GM18517 (cell line): ENCODE data around the gene LOXHD1.

Experiments
- ATAC-seq: cut with Tn5 transposase; IDR thresholded peaks from one replicate; pipeline ENCODE4 v1.9.1; 2021; ENCODE audit warnings: mild to moderate bottlenecking, moderate library complexity; ENCODE audit not compliant: unreplicated experiment

The LOXHD1 gene

DNA sequence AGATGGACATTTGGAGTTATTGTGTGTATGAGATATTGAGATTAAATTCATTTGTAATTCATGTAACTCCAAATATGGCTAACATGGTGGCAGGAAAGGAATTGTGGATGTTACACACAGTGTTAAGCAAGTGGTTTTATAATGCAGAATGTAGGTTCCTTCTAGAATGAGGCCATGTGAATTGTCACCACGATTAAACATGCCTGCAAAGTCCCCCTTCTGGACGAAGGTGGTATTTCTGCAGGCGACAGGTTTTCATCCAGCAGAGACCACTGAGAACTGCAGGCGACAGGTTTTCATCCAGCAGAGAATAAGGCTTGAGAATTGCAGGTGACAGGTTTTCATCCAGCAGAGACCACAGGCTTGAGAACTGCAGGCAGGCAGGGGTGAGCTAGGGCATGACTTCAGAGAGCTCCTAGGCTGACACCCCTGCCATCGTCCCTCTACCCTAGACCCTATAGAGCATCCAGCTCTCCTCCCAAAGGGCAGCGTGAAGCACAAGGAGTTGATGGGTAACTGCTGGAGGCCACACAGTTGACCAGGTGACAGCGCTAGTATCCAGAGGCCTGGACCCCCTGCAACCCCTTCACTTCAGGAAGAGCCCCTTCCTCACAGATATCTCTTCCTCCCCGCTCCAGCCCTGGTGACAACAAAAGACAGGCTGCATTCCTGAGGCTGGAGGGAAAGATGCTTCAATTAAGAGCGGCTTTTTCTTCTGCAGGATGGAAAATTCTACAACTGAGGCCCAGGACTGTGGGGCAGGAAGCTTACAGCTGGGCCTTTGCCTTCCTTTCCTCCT is 175.8 kb downstream of the LOXHD1 start:
- ATAC-seq = no peak

DNA sequence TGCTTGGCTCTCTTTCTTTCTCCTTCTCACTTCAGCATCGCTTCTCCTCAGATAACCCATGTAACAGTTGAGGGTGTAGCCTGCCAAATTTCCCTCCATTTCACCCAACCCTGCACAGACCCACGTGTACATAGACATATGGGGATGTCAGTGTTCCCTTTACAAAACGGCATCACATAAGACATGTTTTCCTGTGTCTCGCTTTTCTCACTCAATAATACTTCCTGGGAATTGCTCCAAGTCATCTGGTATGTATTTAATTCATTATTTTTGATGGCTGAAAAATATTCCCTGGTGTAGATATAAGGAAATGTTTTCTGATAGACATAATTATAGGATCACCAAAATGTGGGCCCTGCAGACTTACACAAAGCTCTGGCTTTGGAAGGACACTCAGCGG is 176.8 kb downstream of the LOXHD1 start:
- ATAC-seq = no peak

DNA sequence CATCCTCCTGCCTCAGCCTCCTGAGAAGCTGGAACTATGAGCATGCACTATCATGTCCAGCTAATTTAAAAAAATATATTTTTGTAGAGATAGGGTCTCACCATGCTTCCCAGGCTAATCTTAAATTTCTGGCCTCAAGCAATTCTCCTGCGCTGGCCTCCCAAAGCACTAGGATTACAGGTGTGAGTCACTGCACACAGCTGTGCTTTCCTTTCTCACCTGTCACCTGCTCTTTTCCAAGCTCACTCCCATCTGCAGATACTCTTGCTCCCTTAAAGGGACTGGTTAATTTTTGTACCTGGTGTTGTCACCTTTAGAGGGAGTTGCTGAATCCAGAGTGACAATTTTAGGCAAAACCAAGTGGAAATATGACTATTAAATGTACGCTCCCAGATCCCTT is 178.2 kb downstream of the LOXHD1 start:
- no peak for ATAC-seq

DNA sequence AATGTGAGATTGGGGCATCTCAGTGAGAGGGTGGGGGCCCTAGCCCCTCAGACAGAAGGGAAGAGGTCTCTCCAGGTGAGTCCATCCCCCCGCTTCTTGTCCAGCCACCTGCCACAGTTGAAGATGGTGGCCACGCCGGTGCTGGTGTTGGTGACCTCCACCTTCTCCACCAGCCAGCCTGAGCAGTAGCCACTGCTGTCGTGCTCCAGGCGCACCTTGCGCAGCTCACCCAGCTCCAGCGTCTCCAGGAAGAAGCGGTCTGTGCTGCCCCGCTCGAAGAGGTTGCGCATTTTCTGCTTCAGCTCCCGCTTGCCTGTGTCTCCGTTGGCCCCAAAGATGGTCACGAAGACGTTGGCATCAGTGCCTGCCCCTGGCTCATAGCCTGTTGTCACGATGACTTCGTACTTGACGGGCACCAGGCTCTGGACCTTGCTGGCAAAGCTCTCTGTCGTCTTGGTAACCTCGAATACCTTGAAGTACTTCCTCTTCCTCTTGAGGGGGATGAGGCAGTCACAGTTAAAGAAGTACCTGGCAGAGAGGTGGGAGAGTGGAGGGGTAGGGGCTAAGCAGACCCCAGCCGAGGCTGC is 179.5 kb downstream of the LOXHD1 start:
- ATAC-seq = no peak

DNA sequence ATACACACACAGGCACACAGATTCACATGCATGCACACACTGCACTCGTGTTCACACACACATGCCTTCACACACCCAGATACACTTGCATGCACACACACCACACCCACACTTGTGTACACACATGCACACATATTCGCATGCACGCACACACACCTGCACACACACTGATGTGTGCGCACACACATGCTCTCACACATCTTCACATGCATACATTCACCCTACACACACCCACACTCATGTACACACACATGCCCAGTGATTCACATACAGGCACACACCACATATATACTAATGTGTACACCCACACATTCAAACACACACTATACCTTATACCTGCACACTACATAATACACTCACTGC is 181.6 kb downstream of the LOXHD1 start:
- no peak for ATAC-seq

DNA sequence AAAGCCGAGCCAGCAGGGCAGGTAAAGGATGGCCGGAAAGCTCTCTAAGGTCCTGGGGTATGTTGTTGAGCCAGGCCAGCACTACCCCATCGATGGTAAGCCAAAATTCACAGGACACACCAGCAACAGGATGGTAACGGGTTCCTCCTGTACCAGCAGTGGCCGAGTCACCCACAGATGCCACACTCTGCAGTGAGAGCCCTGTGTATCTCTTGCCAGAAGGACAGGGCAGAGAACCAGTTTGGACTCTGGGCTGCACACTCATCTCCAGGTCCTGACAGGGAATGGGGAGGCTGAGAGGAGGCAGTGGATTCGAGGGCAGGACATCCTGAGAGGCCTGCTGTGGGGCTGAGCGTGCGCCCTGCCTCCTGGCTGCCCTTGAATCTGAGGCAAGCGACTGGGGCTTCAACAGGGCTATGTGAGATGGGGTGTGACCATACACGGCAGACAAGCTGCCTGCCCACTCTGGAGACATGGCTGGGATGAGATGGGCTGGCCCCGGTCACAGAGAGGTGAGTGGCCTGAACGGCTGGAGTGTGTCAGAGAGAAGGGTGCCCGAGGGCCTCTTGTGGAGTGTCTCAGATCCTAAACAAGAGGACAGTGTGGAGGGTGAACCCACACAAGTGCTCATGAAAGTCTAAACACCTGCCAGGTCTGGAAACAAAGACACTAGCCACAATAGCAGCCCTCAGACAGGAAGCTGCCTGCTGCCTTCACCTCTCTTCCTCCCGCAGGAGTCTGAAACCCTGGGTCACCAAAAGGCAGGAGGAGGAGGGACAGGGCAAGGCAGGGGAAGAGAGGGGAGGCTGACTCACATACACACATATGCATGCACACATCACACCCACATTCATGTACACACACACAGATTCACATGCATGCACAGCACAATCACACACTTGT is 182.3 kb downstream of the LOXHD1 start:
- ATAC-seq = no peak

DNA sequence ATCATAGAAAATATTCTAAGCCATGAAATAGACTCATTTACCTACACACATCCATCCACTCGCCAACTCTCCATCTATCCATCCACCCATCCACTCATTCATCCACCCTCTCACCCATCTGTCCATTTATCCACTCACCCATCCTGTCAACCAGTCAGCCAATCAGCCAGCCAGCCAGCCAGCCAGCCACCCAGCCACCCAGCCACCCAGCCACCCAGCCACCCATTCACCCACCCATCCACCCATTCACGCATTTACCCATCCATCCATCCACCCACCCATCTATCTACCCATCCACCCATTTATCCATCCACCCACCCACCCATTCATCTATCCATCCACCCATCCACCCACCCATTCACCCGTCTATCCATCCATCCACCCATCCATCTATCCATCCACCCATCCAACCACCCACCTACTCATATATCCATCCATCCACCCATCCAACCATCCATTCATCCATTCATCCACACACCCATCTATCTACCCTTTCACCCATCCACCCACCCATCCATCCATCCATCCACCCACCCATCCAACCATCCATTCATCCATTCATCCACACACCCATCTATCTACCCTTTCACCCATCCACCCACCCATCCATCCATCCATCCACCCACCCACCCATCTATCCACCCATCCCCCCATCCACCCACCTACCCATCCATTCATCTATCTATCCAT is 185.1 kb downstream of the LOXHD1 start:
- no peak for ATAC-seq

DNA sequence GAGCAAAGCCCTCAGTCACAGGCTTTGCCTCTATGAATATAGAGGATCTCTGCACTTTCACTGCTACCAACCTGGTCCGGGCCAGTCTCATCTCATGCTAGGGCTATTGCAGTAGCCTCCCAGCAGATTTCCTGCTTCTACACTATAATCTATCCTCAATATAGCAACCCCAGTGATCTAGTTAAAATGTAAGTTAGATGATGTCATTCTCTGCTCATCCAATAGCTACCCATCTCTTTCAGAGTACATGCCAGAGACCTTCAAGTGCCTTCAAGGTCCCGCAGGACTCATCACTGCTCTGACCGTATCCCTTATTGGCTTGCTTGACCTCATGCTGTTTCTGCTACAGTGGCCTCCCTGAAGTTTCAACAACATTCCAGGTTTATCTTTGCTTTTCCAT is 186.3 kb downstream of the LOXHD1 start:
- no peak for ATAC-seq

DNA sequence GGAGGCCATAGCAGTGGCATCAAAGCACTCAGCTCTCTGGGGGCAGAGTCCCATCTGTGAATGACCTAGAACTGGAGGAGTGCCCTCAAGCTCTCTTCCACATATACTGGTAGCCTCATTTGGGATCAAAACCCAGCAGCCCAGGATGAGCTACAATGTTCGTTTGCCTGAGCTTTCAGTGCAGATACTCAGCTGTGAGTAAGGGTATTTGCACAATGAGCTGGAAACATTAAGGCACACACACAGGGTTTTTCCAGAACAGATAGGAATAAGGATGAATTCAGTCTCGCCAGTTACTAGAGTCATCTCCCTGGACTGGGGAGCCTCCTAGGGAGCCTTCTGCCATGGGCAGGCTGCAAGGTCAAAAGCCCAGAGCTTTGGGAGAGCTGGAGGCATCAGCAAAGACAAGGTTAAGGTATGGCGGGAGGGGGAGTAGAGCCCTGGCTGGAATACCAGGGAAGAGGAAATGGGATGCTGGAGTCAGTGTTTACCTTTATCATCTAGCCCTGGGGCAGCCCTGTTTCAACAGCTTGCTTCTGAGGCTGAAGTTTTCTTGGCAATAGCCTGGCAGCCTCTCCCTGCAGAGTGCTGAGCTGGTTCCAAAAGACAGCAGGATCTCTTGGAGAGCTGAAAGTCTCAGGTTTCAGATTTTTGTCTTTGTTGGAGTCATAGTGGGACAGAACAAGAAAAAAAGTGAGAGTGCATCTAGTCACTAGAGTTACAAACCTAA is 187.7 kb downstream of the LOXHD1 start:
- ATAC-seq = no peak

DNA sequence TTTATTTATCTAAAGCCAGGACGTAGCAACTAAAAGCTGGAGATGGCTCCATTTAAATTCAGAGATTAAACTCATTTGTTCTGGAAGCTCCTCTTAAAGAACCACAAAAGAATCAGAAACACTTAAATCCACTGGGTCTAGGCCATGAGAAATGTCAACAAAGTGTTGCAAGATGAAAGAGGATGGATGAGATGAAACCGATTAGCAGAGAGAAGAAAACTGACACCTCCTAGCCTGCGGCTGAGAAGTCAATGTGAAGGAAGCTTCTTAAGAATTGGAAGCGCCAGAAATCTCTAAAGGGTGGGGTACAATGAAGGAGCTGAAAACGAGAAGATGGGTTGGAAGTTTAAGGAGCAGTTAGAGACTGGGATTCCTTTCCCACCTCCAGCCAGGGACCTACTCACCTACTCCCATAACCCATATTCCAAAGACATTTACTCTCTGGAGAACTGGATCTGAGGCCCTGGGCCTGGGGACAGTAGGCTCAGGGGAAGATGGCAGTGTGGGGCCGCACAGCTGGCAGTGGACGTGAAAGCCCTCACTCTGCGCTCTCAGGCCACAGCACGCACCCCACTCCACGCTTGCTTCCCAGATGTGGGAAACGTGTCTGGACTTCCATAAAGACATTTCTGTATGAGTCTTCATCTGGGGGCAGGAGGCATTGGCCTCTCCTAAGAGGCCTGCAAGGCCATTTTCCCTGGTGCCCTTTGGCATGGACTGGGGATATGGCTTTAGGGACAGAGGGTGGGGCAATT is 188.4 kb downstream of the LOXHD1 start:
- no peak for ATAC-seq

DNA sequence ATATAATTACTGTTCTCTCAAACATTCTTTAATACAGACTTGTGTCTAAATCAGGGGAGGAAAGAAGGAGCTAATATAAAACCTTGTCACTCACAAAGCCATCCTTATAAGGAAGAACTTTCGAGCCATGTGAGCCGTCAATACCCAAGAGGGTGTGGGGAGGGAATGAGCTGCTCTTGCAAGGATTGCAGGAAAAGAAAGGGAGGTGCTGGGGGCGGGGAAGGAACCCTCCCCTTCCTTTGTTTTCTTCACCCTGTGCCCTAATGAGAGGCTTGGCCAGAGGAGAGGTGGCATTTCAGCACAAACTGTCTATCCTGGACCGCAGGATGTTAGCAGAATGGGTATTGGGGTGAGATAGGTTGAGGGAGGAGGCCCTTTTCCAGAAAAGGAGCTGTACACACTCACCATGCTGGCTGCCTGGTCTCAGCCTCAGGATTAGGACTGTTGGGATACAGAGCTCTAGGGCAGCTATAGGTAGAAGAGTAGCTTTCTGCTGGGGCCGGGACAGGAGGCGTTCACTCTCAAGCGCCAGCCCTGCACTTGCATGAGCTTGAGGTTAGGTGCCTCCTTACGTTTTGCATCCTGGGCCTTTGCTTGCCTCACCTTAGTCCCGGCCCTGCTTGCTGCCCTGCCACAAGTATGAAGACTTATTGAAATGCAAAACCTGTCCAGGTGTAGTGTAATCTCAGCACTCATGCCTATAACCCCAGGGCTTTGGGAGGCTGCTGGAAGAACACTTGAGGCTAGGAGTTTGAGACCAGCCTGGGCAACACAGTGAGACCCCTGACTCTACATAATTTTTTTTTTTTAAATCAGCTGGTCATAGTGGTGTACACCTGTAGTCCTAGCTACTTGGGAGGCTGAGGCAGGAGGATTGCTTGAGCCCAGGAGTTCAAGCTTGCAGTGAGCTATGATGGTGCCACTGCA is 190.5 kb downstream of the LOXHD1 start:
- ATAC-seq = no peak

DNA sequence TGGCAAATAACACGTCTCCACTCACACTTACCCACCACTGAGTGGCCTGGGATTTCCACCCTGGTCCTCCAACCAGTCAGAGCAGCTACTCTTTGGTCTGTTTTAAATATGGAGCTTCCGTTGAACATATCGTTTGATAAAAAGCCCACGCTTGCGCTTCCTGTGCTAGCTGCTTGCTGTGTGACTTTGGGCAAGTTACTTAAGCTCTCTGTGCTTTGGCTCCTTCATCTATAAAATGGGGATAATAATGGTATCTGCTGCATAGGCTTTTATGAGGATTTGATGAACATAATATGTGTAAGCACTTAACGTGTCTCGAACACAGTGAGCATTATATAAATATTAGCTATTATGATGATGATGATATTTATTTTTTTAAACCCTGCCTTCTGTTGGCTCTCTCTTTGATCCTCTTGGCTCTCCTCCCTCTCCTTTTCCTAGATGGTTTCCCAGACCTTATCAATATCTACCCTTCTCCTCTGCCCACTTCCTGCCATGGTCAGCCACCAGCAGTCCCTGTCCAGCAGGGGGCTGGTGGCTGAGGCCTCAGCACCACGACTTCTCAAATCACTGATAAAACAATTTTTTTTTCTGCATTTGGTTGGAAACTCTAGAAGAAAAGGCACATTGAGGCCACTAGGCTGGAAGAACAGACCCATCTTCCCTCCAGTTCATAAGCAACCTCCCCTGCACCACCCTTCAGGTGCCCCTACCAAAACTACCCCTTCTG is 191.9 kb downstream of the LOXHD1 start:
- ATAC-seq = no peak

DNA sequence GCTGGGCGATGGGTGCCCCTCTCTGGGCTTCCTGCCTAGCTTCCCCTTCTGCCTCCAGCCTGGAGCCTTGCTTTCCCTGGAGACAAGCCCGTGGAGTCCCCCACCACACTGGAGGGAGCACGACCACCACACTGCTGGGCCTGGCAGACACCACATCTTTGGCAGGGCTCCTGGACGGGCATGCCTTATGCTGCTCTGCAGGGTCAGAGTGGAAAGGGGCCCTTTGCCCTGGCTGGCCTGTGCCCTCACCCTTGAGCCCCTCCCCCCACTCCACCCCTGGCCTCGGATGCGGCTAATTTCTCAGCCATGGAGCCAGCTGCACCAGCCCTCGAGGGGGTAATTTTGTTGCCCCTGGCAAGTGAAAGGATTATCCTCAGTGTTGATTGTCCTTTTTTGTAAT is 194.5 kb downstream of the LOXHD1 start:
- ATAC-seq = no peak

DNA sequence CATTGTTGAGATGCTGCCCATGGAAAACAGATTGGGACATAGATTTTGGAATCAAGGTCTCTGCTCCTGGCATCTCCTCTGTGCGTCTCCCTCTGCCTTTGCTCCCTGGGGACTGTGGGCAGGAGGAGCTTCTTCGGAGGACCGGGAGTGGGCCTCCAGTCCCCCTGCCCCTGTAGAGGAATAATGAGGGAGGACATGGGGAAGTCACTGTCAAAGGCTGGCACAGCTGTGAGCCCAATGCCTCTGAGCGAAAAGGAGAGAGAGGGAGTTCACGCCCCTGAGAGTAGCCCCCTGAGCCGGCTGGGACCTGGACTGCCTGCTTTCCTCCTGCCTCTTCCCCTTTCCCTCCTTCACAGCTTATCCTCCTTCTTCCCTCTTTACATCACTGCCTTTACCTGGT is 195.0 kb downstream of the LOXHD1 start:
- no peak for ATAC-seq

DNA sequence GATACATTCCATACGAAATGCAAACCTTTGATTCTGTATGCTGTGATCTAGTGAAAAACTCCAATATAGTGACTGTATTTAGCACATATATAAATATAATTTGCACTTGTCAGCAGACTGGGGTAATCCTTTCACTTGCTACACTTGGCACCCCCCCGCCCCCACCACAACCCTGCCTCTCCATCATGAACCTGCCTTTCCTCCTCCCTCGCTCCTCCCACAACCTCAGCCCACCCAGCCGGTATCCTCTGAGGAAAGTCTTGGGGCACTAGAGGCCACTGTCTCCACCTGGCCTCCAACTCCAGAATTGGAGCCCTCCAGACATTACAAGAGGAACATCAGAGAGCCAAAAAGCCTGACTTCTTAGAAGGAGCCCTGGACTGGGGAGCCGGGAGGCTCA is 196.3 kb downstream of the LOXHD1 start:
- no peak for ATAC-seq

DNA sequence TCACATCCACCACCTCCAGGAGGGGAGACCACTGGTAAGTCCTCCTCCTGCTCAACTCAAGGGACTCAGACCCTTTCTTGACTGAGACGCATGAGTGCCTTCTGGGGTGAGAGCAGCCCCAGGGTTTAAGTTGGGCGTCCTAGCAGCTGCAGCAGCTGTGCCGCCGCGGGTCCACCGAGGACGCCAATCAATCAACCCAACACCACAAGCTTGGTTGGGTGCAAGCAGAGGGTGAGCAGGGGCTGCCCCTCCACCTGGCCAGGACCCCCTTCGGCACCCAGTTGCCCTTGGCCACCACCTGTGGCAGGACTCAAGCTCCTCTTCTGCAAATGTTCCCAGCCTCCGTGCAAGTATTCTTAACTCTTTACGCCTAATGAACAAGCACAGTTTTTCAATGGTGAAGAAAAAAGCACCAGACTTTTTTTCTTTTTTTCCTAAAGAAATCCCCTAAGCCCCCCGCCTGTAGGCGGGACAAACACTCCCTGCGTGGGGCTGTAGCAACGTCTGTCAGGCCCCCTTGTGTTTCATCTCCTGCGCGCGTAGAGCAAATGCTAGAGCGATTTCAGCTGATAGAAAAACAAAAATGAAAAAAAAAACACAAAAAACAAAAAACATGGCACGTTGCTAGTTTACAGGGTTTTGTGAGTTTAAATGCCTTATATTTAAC is 197.1 kb downstream of the LOXHD1 start:
- no peak for ATAC-seq

DNA sequence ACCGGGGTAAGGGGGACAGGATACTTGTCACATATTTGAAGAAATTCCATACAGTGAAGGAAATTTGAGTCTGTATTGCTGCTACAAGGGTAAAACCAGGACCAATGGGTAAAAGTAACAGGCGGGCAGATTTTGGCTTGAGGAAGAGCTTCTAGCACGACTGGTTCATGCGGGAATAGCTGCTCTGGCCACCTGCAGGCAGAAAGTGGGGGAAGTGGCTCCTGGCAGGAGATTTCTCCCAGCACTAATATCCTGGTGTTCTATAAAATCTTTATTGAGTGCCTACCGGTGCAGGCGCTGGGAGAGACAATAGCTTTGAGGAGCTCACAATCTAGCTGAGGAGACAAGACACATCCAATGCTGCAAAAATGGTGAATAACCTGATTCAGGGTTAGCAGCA is 198.5 kb downstream of the LOXHD1 start:
- ATAC-seq = no peak

DNA sequence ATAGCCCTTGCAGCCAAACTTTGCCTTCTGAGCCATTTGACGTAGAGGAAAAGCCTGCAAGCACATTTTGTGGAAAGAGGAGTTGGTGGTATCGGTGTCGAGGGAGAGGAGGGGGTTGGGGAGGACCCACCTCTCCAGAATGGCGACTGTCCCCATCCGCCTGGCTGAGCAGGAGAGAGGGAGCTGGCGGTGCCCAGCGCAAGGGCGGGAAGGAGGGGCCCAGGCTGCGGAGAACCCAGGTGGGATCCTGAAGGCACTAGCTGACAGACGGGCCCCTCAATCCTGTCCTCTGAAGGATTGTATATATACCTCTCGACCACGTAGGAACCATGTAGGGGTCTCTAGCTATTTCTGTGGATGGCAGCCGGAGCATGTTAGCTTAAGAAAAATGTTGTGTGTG is 200.3 kb downstream of the LOXHD1 start:
- no peak for ATAC-seq
